HG03571 (cell line): Measurements from ENCODE around the gene TIAL1.
A peak's percentile ranks its signal among the peaks of the same experiment; 100 is the strongest.
"Not testable (repeated sequence)": the region's sequence is repeated elsewhere in the genome, so short reads cannot be mapped to it uniquely, and the experiment has no call there.

Experiments used
- ATAC-seq: cut with Tn5 transposase; IDR thresholded peaks from one replicate; pipeline ENCODE4 v1.9.1; 2021; ENCODE audit not compliant: unreplicated experiment

TIAL1 gene

GRCh38 chr10:119596537-119597404 is at the start of gene TIAL1:
TIAL1 (minus strand) TSS chr10:119596964; CDS start chr10:119596465, 499 bp downstream.
- peak; percentile 87 for ATAC-seq

DNA sequence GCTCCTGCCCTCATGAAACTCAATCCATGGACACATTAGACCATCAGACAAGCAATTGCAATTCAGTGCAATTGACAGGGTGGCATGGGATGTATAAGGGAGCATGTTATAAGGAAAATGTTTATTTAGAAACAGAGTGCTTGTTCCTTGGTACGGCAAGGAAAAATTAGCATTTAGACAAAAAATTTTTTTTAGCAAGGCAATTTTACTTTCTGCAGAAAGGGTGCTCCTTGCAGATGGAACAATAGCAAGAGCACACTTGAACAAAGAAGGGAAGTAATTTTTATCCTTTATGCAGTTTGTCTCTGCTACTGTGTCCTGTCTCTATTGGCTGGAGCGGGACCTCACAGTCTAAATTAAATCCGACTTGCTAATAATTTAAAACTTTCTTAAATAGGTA is 48.2 kb upstream of the TIAL1 start:
- ATAC-seq: no peak

- no peak for ATAC-seq
These were observed 47.5 kb upstream of the TIAL1 start for GRCh38 chr10:119644205-119644814.

GRCh38 chr10:119643306-119644204 is 46.8 kb upstream of the TIAL1 start:
- no peak for ATAC-seq

DNA sequence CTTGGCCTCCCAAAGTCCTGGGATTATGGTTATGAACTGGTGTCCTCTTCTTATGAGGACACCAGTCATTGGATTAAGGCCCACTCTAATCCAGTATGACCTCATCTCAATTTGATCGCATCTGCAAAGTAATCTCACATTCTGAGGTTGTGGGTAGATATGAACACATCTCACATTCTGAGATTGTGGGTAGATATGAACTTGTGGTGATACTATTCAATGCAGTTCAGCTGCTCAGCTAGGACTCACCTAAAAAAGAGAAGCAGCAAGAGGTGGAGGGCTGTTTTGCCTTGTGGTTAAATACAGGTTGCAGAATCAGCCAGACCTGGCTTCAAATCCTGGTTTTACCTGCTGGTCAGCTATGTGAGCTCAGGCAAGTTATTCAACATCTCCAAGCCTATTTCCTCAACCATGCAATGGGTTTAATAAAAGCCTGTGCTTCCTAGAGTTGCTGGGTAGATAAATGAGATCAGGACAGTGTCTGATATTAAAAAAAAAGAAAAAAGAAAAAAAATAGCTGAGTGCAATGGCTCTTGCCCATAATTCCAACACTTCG is 45.9 kb upstream of the TIAL1 start:
- no peak for ATAC-seq

GRCh38 chr10:119640875-119641526 is 44.2 kb upstream of the TIAL1 start:
- ATAC-seq: no peak

GRCh38 chr10:119640384-119640783 is 43.6 kb upstream of the TIAL1 start:
- ATAC-seq: no peak

DNA sequence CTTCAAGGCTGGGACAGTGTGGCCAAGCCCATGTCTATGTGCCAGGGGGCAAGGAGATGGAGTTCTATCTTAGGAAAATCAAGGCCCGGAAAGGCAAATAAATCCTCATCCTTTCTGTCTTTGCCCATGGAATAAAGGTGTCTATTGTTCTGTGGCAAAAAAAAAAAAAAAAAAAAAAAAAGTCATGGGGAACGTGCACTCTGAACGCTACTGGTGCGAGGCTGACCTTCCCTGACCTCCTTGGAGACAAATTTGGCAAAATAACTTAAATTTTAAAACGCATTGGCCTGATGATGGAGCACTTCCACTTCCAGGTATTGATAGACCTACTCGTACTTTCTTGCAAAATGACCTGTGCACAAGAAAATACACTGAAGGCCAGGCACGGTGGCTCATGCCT is 42.2 kb upstream of the TIAL1 start:
- ATAC-seq: no peak

- no peak for ATAC-seq
These were observed 40.9 kb upstream of the TIAL1 start for GRCh38 chr10:119637631-119638030.

GRCh38 chr10:119634219-119634544 is 37.4 kb upstream of the TIAL1 start:
- no peak for ATAC-seq

- no peak for ATAC-seq
These were observed 36.9 kb upstream of the TIAL1 start for GRCh38 chr10:119633538-119634218.

GRCh38 chr10:119630300-119630699 is 33.5 kb upstream of the TIAL1 start:
- no peak for ATAC-seq

DNA sequence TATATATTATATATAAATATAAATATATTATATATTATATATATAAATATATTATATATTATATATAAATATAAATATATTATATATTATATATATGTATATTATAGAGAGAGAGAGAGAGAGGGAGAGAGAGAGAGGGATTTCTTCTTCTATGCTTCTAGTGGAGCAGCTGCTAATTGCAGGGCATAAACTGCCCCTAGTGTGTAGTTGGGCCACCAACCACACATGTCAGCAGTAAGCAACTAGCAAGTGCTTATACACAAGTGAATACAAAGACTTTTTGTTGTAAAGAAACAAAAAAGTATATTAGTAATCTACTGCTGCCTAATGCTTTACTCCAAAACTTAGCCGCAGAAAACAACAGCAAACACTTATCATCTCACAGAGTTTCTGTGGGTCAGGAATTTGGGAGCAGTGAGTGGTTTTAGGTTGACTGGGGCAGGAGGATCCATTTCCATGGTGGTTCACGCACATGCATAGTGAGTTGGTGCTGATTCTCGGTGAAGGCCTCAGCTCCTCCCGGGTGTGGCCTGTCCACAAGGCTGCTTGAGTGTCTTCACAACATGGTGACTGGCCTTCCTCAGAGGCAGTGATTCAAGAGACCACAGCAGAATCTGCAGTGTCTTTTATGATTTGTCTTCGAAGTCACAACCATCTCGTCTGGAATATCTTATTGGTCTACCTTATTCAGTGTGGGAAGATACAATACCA is 29.0 kb upstream of the TIAL1 start:
- no peak for ATAC-seq

DNA sequence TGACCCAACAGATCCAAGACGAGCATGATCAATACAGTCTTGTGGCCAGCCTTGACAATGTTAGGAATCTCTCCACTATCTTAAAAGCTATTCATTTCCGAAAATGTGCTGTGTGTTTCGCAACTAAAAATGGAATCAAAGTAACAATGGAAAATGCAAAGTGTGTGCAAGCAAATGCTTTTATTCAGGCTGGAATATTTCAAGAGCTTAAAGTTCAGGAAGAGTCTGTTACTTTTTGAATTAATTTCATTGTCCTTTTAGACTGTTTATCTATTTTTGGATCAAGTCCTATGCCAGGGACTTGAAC is 24.3 kb upstream of the TIAL1 start:
- ATAC-seq: no peak

GRCh38 chr10:119620241-119621077 is 23.7 kb upstream of the TIAL1 start:
- no peak for ATAC-seq

GRCh38 chr10:119619811-119620210 is 23.0 kb upstream of the TIAL1 start:
- ATAC-seq: not testable (repeated sequence)

DNA sequence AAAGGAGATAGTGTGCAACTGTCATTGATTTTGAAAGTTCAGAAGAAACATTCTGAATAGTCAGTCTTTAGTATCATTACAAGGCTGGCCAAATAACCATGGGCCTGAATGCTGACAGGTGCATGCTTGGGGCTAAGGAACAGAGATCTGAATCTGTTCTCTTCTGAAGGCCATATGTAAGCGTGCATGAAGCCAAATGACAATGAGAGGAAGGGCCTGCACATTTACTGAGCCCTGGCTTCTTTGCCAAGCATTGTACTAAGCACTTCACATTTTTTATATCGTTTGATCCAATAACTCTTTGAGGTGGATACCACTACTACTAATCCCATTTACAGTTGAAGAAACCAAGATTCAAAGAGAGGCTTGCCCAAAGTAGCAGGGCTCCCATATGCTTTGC is 22.5 kb upstream of the TIAL1 start:
- no peak for ATAC-seq

- no peak for ATAC-seq
These were observed 20.3 kb upstream of the TIAL1 start for GRCh38 chr10:119616882-119617570.
